ENCODE measurements around the gene SUMF1. TPM values are rescaled to one million over a fixed set of nuclear protein-coding genes. Genes with fewer than 3 reads are reported as not detected.

Gene SUMF1
- total and polyA plus RNA-seq, 4 donors: 13.0 to 34.2 (median 23.5) TPM

GRCh38 chr3:4332991-4333390, 134.1 kb downstream of the SUMF1 start:
- WGBS: 67% methylated on average over 3 of the region's 3 CpGs
- Histone ChIP-seq H3K4me3 (ENCODE audit: low read depth in 1 of 3, low read length in 3 of 3) (no peak overlapping the region), H3K9me3 (ENCODE audit: control insufficient read depth in 4 of 4, low read length in 3 of 4) (no peaks in the 10 kb centered on the region), H3K27ac (ENCODE audit: low read depth in 1 of 2, low read length in 2 of 2) (no peak overlapping the region), H3K9ac (ENCODE audit: low read depth in 1 of 2, low read length in 2 of 2) (no peak overlapping the region), H3K4me1 (ENCODE audit: control insufficient read depth in 4 of 4, insufficient read depth in 4 of 4, low read length in 3 of 4) (peaks cover 5 to 19% (median 14%) of the 10 kb centered on the region in 4 donors), H3K36me3 (ENCODE audit: control insufficient read depth in 4 of 4, insufficient read depth in 3 of 4, low read depth in 1 of 4, low read length in 3 of 4) (no peaks in the 10 kb centered on the region), H3K27me3 (ENCODE audit: control insufficient read depth in 4 of 4, insufficient read depth in 4 of 4, low read length in 3 of 4) (no peaks in the 10 kb centered on the region)
- TF ChIP-seq JUND (IDR thresholded peaks at IDR 0.05) (no peak), RAD21 (IDR thresholded peaks at IDR 0.05) (no peak), FOXA1 (IDR thresholded peaks at IDR 0.05) (no peak), EGR1 (IDR thresholded peaks at IDR 0.05; ENCODE audit: low read depth in 2 of 2) (no peak), YY1 (IDR thresholded peaks at IDR 0.05) (no peak), RXRA (IDR thresholded peaks at IDR 0.05) (peak; percentile 28 to 44), GABPA (IDR thresholded peaks at IDR 0.05 in 1 of 2, conservative IDR thresholded peaks at IDR 0.05 in 1 of 2) (peak in 1 of 2 donors; percentile 61), HNF4A (conservative IDR thresholded peaks at IDR 0.05) (peak; percentile 58 to 65), HNF4G (IDR thresholded peaks at IDR 0.05) (no peak), SP1 (IDR thresholded peaks at IDR 0.05) (peak; percentile 34), TAF1 (conservative IDR thresholded peaks at IDR 0.05) (no peak)
- TF ChIP-seq, protein P1, sequence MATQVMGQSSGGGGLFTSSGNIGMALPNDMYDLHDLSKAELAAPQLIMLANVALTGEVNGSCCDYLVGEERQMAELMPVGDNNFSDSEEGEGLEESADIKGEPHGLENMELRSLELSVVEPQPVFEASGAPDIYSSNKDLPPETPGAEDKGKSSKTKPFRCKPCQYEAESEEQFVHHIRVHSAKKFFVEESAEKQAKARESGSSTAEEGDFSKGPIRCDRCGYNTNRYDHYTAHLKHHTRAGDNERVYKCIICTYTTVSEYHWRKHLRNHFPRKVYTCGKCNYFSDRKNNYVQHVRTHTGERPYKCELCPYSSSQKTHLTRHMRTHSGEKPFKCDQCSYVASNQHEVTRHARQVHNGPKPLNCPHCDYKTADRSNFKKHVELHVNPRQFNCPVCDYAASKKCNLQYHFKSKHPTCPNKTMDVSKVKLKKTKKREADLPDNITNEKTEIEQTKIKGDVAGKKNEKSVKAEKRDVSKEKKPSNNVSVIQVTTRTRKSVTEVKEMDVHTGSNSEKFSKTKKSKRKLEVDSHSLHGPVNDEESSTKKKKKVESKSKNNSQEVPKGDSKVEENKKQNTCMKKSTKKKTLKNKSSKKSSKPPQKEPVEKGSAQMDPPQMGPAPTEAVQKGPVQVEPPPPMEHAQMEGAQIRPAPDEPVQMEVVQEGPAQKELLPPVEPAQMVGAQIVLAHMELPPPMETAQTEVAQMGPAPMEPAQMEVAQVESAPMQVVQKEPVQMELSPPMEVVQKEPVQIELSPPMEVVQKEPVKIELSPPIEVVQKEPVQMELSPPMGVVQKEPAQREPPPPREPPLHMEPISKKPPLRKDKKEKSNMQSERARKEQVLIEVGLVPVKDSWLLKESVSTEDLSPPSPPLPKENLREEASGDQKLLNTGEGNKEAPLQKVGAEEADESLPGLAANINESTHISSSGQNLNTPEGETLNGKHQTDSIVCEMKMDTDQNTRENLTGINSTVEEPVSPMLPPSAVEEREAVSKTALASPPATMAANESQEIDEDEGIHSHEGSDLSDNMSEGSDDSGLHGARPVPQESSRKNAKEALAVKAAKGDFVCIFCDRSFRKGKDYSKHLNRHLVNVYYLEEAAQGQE (IDR thresholded peaks at IDR 0.05): no peak
- TF ChIP-seq, protein P2, sequence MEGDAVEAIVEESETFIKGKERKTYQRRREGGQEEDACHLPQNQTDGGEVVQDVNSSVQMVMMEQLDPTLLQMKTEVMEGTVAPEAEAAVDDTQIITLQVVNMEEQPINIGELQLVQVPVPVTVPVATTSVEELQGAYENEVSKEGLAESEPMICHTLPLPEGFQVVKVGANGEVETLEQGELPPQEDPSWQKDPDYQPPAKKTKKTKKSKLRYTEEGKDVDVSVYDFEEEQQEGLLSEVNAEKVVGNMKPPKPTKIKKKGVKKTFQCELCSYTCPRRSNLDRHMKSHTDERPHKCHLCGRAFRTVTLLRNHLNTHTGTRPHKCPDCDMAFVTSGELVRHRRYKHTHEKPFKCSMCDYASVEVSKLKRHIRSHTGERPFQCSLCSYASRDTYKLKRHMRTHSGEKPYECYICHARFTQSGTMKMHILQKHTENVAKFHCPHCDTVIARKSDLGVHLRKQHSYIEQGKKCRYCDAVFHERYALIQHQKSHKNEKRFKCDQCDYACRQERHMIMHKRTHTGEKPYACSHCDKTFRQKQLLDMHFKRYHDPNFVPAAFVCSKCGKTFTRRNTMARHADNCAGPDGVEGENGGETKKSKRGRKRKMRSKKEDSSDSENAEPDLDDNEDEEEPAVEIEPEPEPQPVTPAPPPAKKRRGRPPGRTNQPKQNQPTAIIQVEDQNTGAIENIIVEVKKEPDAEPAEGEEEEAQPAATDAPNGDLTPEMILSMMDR (IDR thresholded peaks at IDR 0.05; ENCODE audit: low read depth, low read length, missing input control): no peak
- TF ChIP-seq, protein P3, sequence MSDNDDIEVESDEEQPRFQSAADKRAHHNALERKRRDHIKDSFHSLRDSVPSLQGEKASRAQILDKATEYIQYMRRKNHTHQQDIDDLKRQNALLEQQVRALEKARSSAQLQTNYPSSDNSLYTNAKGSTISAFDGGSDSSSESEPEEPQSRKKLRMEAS (IDR thresholded peaks at IDR 0.05): no peak
- DNase-seq (ENCODE audit: low spot score): no peak

- no peaks in the 10 kb centered on the region for H3K9me3 ChIP-seq (ENCODE audit: control insufficient read depth in 4 of 4, low read length in 3 of 4)
- H3K27me3 ChIP-seq (ENCODE audit: control insufficient read depth in 4 of 4, insufficient read depth in 4 of 4, low read length in 3 of 4): no peaks in the 10 kb centered on the region
- 98% methylated on average over 3 of the region's 3 CpGs for WGBS
- TF ChIP-seq SP1 (IDR thresholded peaks at IDR 0.05): no peak
- TF ChIP-seq FOXA1 (IDR thresholded peaks at IDR 0.05): no peak
- no peak for TF ChIP-seq HNF4A (conservative IDR thresholded peaks at IDR 0.05)
- no peak for TF ChIP-seq EGR1 (IDR thresholded peaks at IDR 0.05; ENCODE audit: low read depth in 2 of 2)
- TF ChIP-seq, protein P3 (IDR thresholded peaks at IDR 0.05): no peak
- TF ChIP-seq JUND (IDR thresholded peaks at IDR 0.05): no peak
- no peak for TF ChIP-seq ATF3 (IDR thresholded peaks at IDR 0.05)
- no peak for TF ChIP-seq GABPA (IDR thresholded peaks at IDR 0.05 in 1 of 2, conservative IDR thresholded peaks at IDR 0.05 in 1 of 2)
- TF ChIP-seq RXRA (IDR thresholded peaks at IDR 0.05): no peak
- TF ChIP-seq, protein P2 (IDR thresholded peaks at IDR 0.05; ENCODE audit: low read depth, low read length, missing input control): no peak
- TF ChIP-seq, protein P1 (IDR thresholded peaks at IDR 0.05): no peak
- no peak for TF ChIP-seq FOXA2 (IDR thresholded peaks at IDR 0.05)
- no peak for TF ChIP-seq RAD21 (IDR thresholded peaks at IDR 0.05)
- TF ChIP-seq YY1 (IDR thresholded peaks at IDR 0.05): no peak
- H3K4me3 ChIP-seq (ENCODE audit: low read depth in 1 of 3, low read length in 3 of 3): no peak overlapping the region
- H3K36me3 ChIP-seq (ENCODE audit: control insufficient read depth in 4 of 4, insufficient read depth in 3 of 4, low read depth in 1 of 4, low read length in 3 of 4): no peaks in the 10 kb centered on the region
- H3K4me1 ChIP-seq (ENCODE audit: control insufficient read depth in 4 of 4, insufficient read depth in 4 of 4, low read length in 3 of 4): peaks cover 5 to 19% (median 14%) of the 10 kb centered on the region in 4 donors
- DNase-seq (ENCODE audit: low spot score): no peak
- H3K27ac ChIP-seq (ENCODE audit: low read depth in 1 of 2, low read length in 2 of 2): no peak overlapping the region
- no peak overlapping the region for H3K9ac ChIP-seq (ENCODE audit: low read depth in 1 of 2, low read length in 2 of 2)
These were observed 134.5 kb downstream of the SUMF1 start for GRCh38 chr3:4332574-4332973.
